ENCODE results near the gene SCYGR7. TPM values are rescaled to one million over a fixed set of nuclear protein-coding genes. Genes with fewer than 3 reads are reported as not detected.

The SCYGR7 gene
- total and polyA plus RNA-seq, 2 of the 13 experiments (the other 11 are each of a cell fraction or from before 2014, with no cell fraction given): not detected

GRCh38 chr2:227772197-227772661 is 44.1 kb downstream of the SCYGR7 start (continued):
- TF ChIP-seq SSRP1 (CRISPR knock-in tag; IDR thresholded peaks at IDR 0.05) (no peak), ZNF234 (CRISPR knock-in tag; conservative IDR thresholded peaks at IDR 0.05) (0 out of 2 replicates have a peak, but pooled peaks have one; percentile 28), ZNF253 (CRISPR knock-in tag; IDR thresholded peaks at IDR 0.05; ENCODE audit: borderline replicate concordance) (no peak), ZNF816 (CRISPR knock-in tag; IDR thresholded peaks at IDR 0.05; ENCODE audit: borderline replicate concordance) (no peak; the same call in 1 of the 2 replicates), MEF2D (CRISPR knock-in tag; IDR thresholded peaks at IDR 0.05) (peak; percentile 51; the same call in 1 of the 2 replicates), ZNF580 (CRISPR knock-in tag; IDR thresholded peaks at IDR 0.05; ENCODE audit: borderline replicate concordance, low read depth) (no peak), REPIN1 (CRISPR knock-in tag; IDR thresholded peaks at IDR 0.05; ENCODE audit: borderline replicate concordance, low read depth) (0 out of 2 replicates have a peak, but pooled peaks have one; percentile 30), ZNF891 (CRISPR knock-in tag; IDR thresholded peaks at IDR 0.05) (no peak), ZFY (CRISPR knock-in tag; IDR thresholded peaks at IDR 0.05) (0 out of 2 replicates have a peak, but pooled peaks have one; percentile 37), AKAP8 (CRISPR knock-in tag; IDR thresholded peaks at IDR 0.05) (no peak), ZKSCAN5 (CRISPR knock-in tag; IDR thresholded peaks at IDR 0.05) (peak; percentile 94), NKX3-1 (CRISPR knock-in tag; IDR thresholded peaks at IDR 0.05) (no peak), POGZ (CRISPR knock-in tag; IDR thresholded peaks at IDR 0.05) (0 out of 2 replicates have a peak, but pooled peaks have one; percentile 18), ZNF639 (CRISPR knock-in tag; conservative IDR thresholded peaks at IDR 0.05) (no peak), PCBP2 (optimal IDR thresholded peaks at IDR 0.05; ENCODE audit: low read depth, low read length, poor library complexity, severe bottlenecking) (no peak), ATM (IDR thresholded peaks at IDR 0.05; ENCODE audit: borderline replicate concordance) (no peak)
- TF ChIP-seq, protein P1, sequence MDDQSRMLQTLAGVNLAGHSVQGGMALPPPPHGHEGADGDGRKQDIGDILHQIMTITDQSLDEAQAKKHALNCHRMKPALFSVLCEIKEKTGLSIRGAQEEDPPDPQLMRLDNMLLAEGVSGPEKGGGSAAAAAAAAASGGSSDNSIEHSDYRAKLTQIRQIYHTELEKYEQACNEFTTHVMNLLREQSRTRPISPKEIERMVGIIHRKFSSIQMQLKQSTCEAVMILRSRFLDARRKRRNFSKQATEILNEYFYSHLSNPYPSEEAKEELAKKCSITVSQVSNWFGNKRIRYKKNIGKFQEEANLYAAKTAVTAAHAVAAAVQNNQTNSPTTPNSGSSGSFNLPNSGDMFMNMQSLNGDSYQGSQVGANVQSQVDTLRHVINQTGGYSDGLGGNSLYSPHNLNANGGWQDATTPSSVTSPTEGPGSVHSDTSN (CRISPR knock-in tag; IDR thresholded peaks at IDR 0.05; ENCODE audit: borderline replicate concordance): no peak
- TF ChIP-seq, protein P2, sequence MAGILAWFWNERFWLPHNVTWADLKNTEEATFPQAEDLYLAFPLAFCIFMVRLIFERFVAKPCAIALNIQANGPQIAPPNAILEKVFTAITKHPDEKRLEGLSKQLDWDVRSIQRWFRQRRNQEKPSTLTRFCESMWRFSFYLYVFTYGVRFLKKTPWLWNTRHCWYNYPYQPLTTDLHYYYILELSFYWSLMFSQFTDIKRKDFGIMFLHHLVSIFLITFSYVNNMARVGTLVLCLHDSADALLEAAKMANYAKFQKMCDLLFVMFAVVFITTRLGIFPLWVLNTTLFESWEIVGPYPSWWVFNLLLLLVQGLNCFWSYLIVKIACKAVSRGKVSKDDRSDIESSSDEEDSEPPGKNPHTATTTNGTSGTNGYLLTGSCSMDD (CRISPR knock-in tag; IDR thresholded peaks at IDR 0.05): no peak
- TF ChIP-seq, protein P3, sequence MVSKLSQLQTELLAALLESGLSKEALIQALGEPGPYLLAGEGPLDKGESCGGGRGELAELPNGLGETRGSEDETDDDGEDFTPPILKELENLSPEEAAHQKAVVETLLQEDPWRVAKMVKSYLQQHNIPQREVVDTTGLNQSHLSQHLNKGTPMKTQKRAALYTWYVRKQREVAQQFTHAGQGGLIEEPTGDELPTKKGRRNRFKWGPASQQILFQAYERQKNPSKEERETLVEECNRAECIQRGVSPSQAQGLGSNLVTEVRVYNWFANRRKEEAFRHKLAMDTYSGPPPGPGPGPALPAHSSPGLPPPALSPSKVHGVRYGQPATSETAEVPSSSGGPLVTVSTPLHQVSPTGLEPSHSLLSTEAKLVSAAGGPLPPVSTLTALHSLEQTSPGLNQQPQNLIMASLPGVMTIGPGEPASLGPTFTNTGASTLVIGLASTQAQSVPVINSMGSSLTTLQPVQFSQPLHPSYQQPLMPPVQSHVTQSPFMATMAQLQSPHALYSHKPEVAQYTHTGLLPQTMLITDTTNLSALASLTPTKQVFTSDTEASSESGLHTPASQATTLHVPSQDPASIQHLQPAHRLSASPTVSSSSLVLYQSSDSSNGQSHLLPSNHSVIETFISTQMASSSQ (IDR thresholded peaks at IDR 0.05; ENCODE audit: low read depth): no peak
- TF ChIP-seq, protein P3 (CRISPR knock-in tag; IDR thresholded peaks at IDR 0.05; ENCODE audit: borderline replicate concordance): no peak
- TF ChIP-seq, protein P4, sequence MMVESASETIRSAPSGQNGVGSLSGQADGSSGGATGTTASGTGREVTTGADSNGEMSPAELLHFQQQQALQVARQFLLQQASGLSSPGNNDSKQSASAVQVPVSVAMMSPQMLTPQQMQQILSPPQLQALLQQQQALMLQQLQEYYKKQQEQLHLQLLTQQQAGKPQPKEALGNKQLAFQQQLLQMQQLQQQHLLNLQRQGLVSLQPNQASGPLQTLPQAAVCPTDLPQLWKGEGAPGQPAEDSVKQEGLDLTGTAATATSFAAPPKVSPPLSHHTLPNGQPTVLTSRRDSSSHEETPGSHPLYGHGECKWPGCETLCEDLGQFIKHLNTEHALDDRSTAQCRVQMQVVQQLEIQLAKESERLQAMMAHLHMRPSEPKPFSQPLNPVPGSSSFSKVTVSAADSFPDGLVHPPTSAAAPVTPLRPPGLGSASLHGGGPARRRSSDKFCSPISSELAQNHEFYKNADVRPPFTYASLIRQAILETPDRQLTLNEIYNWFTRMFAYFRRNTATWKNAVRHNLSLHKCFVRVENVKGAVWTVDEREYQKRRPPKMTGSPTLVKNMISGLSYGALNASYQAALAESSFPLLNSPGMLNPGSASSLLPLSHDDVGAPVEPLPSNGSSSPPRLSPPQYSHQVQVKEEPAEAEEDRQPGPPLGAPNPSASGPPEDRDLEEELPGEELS (CRISPR knock-in tag; IDR thresholded peaks at IDR 0.05): peak; percentile 54
